Measurements from ENCODE around the gene WIPI1. TPM values are rescaled to one million over a fixed set of nuclear protein-coding genes. Genes with fewer than 3 reads are reported as not detected.

Gene WIPI1
- total RNA-seq, 8 experiments from 2014 or later = 11.7 to 82.8 (median 39.1) TPM

GRCh38 chr17:68398691-68399637, 58.3 kb downstream of the WIPI1 start:
- no peak overlapping the region for H3K4me3 ChIP-seq
- WGBS, 10 experiments = 14 to 66% (median 40%) methylated on average over 2 to 5 of the region's 11 CpGs; no CpG with 5 or more reads in 3 of the 10 experiments
- peak; percentile 81 to 99 (median 96) for ATAC-seq (replicated peaks in 6 of 8)
- peak overlapping the region; percentile 16 to 50 for H3K27ac ChIP-seq
- peaks cover 6 to 7% of the 10 kb centered on the region in 2 donors for H3K4me1 ChIP-seq (replicated peaks in 1 of 2)
- in situ Hi-C loops (cut with MboI; ENCODE audit: low pct_unique_long_range_greater_than_20kb in 2 of 9, low sequenced_read_pairs in 9 of 9, unreplicated experiment in 9 of 9) = no loop called here

- no peak overlapping the region for H3K4me3 ChIP-seq
- ATAC-seq (replicated peaks in 6 of 8) = no peak
- in situ Hi-C loops (cut with MboI; ENCODE audit: low pct_unique_long_range_greater_than_20kb in 2 of 9, low sequenced_read_pairs in 9 of 9, unreplicated experiment in 9 of 9) = no loop called here
- H3K4me1 ChIP-seq (replicated peaks in 1 of 2) = peaks cover 6 to 7% of the 10 kb centered on the region in 2 donors
- WGBS, 10 experiments = 60 to 100% (median 96%) methylated on average over 1 to 7 of the region's 7 CpGs; no CpG with 5 or more reads in 3 of the 10 experiments
- no peak overlapping the region for H3K27ac ChIP-seq
Measured at GRCh38 chr17:68397108-68397536, 60.2 kb downstream of the WIPI1 start.

GRCh38 chr17:68396226-68397107, 60.8 kb downstream of the WIPI1 start:
- Histone ChIP-seq H3K4me1 (replicated peaks in 1 of 2) (peaks cover 6 to 7% of the 10 kb centered on the region in 2 donors), H3K27ac (no peak overlapping the region), H3K4me3 (no peak overlapping the region)
- 58 to 100% (median 92%) methylated on average over 1 to 9 of the region's 10 CpGs; no CpG with 5 or more reads in 1 of the 10 experiments for WGBS, 10 experiments
- no peak for ATAC-seq (replicated peaks in 6 of 8)
- in situ Hi-C loops (cut with MboI; ENCODE audit: low pct_unique_long_range_greater_than_20kb in 2 of 9, low sequenced_read_pairs in 9 of 9, unreplicated experiment in 9 of 9) = no loop called here

DNA sequence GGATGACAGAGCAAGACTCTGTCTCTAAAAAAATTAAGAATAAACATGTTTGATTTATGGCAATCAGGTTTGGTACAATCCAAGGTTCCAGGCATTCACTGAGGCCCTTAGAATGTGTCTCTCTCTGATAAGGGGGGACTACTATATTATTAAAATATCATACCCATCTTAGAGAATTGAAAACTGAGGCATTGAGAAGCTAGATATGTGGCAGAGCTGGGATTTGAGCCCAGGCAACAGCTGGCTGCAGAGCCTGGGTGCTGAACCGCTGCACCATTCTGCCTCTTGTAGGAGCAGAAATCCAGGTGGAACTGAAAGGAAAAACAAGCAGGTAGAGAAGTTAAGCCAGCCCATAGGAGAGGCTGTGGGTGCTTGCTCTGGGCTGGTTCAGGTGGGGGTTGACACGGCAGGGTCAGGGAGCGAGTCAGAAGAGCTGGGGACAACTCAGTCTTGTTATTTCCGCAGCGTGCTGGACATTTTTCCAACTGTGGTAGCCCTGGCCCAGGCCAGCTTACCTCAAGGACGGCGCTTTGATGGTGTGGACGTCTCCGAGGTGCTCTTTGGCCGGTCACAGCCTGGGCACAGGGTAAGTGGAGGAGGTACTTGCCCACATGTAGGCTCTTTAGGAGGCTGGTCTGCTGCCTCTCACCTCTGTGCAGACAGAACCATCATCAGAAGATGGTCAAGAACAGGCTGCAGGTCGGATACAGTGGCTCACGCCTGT, 62.5 kb downstream of the WIPI1 start:
- no peak for ATAC-seq (replicated peaks in 6 of 8)
- H3K27ac ChIP-seq = no peak overlapping the region
- peaks cover 6 to 7% of the 10 kb centered on the region in 2 donors for H3K4me1 ChIP-seq (replicated peaks in 1 of 2)
- in situ Hi-C loops (cut with MboI; ENCODE audit: low pct_unique_long_range_greater_than_20kb in 2 of 9, low sequenced_read_pairs in 9 of 9, unreplicated experiment in 9 of 9) = no loop called here
- WGBS, 10 experiments = 73 to 100% (median 100%) methylated on average over 1 to 11 of the region's 12 CpGs; no CpG with 5 or more reads in 7 of the 10 experiments
- no peak overlapping the region for H3K4me3 ChIP-seq

GRCh38 chr17:68391561-68392268, 65.6 kb downstream of the WIPI1 start:
- ATAC-seq (replicated peaks in 6 of 8) = peak in 1 of 8 experiments; percentile 22
- peaks cover 11 to 15% of the 10 kb centered on the region in 2 donors for H3K4me1 ChIP-seq (replicated peaks in 1 of 2)
- H3K27ac ChIP-seq = no peak overlapping the region
- WGBS, 10 experiments = 42 to 100% (median 90%) methylated on average over 1 to 16 of the region's 16 CpGs; no CpG with 5 or more reads in 1 of the 10 experiments
- H3K4me3 ChIP-seq = no peak overlapping the region
- in situ Hi-C loops (cut with MboI; ENCODE audit: low pct_unique_long_range_greater_than_20kb in 2 of 9, low sequenced_read_pairs in 9 of 9, unreplicated experiment in 9 of 9) = no loop called here

GRCh38 chr17:68390888-68391545, 66.3 kb downstream of the WIPI1 start:
- peak in 1 of 8 experiments; percentile 38 for ATAC-seq (replicated peaks in 6 of 8)
- WGBS, 10 experiments = 0 to 93% (median 80%) methylated on average over 1 to 9 of the region's 11 CpGs; no CpG with 5 or more reads in 2 of the 10 experiments
- in situ Hi-C loops (cut with MboI; ENCODE audit: low pct_unique_long_range_greater_than_20kb in 2 of 9, low sequenced_read_pairs in 9 of 9, unreplicated experiment in 9 of 9) = no loop called here
- Histone ChIP-seq H3K27ac (no peak overlapping the region), H3K4me1 (replicated peaks in 1 of 2) (peaks cover 11 to 16% of the 10 kb centered on the region in 2 donors), H3K4me3 (no peak overlapping the region)

- 40 to 100% (median 100%) methylated on average over 1 to 3 of the region's 7 CpGs; no CpG with 5 or more reads in 4 of the 10 experiments for WGBS, 10 experiments
- peak in 1 of 8 experiments; percentile 22 for ATAC-seq (replicated peaks in 6 of 8)
- Histone ChIP-seq H3K4me1 (replicated peaks in 1 of 2) (peaks cover 11 to 16% of the 10 kb centered on the region in 2 donors), H3K4me3 (no peak overlapping the region), H3K27ac (peak overlapping the region in 1 of 2 donors; percentile 30)
- in situ Hi-C loops (cut with MboI; ENCODE audit: low pct_unique_long_range_greater_than_20kb in 2 of 9, low sequenced_read_pairs in 9 of 9, unreplicated experiment in 9 of 9) = no loop called here
Measured at GRCh38 chr17:68389041-68389440, 68.3 kb downstream of the WIPI1 start.

DNA sequence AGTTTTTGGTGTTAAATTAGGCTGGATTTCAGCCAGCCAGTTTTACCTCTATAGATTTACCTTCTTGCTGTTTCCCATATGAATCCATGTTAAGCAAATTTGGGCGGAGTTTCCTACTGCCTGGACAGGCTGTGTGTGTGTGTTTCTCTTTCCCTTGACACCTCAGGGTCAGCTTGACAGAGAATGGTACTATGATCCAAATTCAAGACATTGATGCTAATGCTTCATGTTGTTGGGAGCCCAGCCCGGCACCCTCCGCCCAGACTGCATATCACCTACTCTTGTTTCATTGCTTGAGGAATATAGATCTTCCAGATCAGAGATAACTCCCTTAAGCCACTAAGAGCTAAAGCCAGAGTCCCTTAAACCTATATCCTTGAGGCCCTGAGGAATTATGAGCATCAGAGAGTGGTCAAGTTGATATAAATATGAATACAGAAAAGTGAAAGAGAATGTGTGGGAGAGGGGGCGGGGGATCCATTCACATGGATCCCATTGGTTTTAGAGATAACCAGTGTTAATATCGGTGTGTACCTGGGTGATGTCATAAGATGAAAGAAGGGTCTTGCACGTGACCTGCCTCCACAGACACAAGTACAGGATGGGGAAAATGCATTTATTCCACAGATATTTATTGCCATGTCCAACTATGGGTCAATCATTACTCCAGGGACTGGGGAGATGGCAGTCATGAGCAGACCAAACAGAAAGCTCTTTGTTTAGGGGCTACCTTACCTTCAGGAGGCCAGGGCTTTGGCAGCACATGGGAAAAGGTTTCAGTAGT, 69.7 kb downstream of the WIPI1 start:
- peaks cover 16 to 19% of the 10 kb centered on the region in 2 donors for H3K4me1 ChIP-seq (replicated peaks in 1 of 2)
- 50 to 100% (median 84%) methylated on average over 1 to 5 of the region's 6 CpGs; no CpG with 5 or more reads in 1 of the 10 experiments for WGBS, 10 experiments

GRCh38 chr17:68385490-68386215, 71.6 kb downstream of the WIPI1 start:
- Histone ChIP-seq H3K4me1 (replicated peaks in 1 of 2) (peaks cover 16 to 34% of the 10 kb centered on the region in 2 donors), H3K27ac (no peak overlapping the region), H3K4me3 (no peak overlapping the region)
- no peak for ATAC-seq (replicated peaks in 6 of 8)
- 50 to 100% (median 92%) methylated on average over 1 to 5 of the region's 8 CpGs; no CpG with 5 or more reads in 4 of the 10 experiments for WGBS, 10 experiments
- in situ Hi-C loops (cut with MboI; ENCODE audit: low pct_unique_long_range_greater_than_20kb in 2 of 9, low sequenced_read_pairs in 9 of 9, unreplicated experiment in 9 of 9) = no loop called here

More for the DNA sequence above, 69.7 kb downstream of the WIPI1 start:
- Histone ChIP-seq H3K27ac (peak overlapping the region in 1 of 2 donors; percentile 57), H3K4me3 (no peak overlapping the region)
- peak; percentile 22 to 91 (median 64) for ATAC-seq (replicated peaks in 6 of 8)
- in situ Hi-C loops (cut with MboI; ENCODE audit: low pct_unique_long_range_greater_than_20kb in 2 of 9, low sequenced_read_pairs in 9 of 9, unreplicated experiment in 9 of 9) = no loop called here

GRCh38 chr17:68384941-68385340, 72.4 kb downstream of the WIPI1 start:
- WGBS, 10 experiments = 80 to 100% (median 98%) methylated on average over 1 to 4 of the region's 4 CpGs; no CpG with 5 or more reads in 2 of the 10 experiments
- no peak for ATAC-seq (replicated peaks in 6 of 8)
- Histone ChIP-seq H3K27ac (no peak overlapping the region), H3K4me1 (replicated peaks in 1 of 2) (peaks cover 16 to 34% of the 10 kb centered on the region in 2 donors), H3K4me3 (no peak overlapping the region)
- in situ Hi-C loops (cut with MboI; ENCODE audit: low pct_unique_long_range_greater_than_20kb in 2 of 9, low sequenced_read_pairs in 9 of 9, unreplicated experiment in 9 of 9) = no loop called here

Data from motor neuron (in vitro differentiated cells).